ENCODE data around the gene ZFYVE21.

The ZFYVE21 gene

GRCh38 chr14:103718572-103718971 lies 3.0 kb downstream of the ZFYVE21 start:
- DNase-seq (ENCODE audit: low read depth, low spot score) = no peak

GRCh38 chr14:103719751-103720150 lies 4.1 kb downstream of the ZFYVE21 start:
- DNase-seq (ENCODE audit: low read depth, low spot score) = no peak
- H3K27ac ChIP-seq = no peak overlapping the region

More at GRCh38 chr14:103718572-103718971, 3.0 kb downstream of the ZFYVE21 start:
- H3K27ac ChIP-seq = no peak overlapping the region

- no peak overlapping the region for H3K27ac ChIP-seq
- peak; percentile 14 for DNase-seq (ENCODE audit: low read depth, low spot score)
Measured at GRCh38 chr14:103721334-103722120, 5.9 kb downstream of the ZFYVE21 start.

GRCh38 chr14:103723748-103724081 lies 8.1 kb downstream of the ZFYVE21 start:
- no peak for DNase-seq (ENCODE audit: low read depth, low spot score)
- no peak overlapping the region for H3K27ac ChIP-seq

- no peak overlapping the region for H3K27ac ChIP-seq
- DNase-seq (ENCODE audit: low read depth, low spot score) = no peak
Measured at GRCh38 chr14:103724116-103724515, 8.5 kb downstream of the ZFYVE21 start.

GRCh38 chr14:103725001-103725682 lies 9.5 kb downstream of the ZFYVE21 start:
- H3K27ac ChIP-seq = no peak overlapping the region
- no peak for DNase-seq (ENCODE audit: low read depth, low spot score)

- no peak for DNase-seq (ENCODE audit: low read depth, low spot score)
- H3K27ac ChIP-seq = no peak overlapping the region
Measured at GRCh38 chr14:103725739-103726395, 10.3 kb downstream of the ZFYVE21 start.

- H3K27ac ChIP-seq = no peak overlapping the region
- no peak for DNase-seq (ENCODE audit: low read depth, low spot score)
Measured at GRCh38 chr14:103726474-103726873, 10.9 kb downstream of the ZFYVE21 start.

- no peak overlapping the region for H3K27ac ChIP-seq
- DNase-seq (ENCODE audit: low read depth, low spot score) = no peak
Measured at GRCh38 chr14:103727313-103727980, 11.8 kb downstream of the ZFYVE21 start.

- H3K27ac ChIP-seq = no peak overlapping the region
- no peak for DNase-seq (ENCODE audit: low read depth, low spot score)
Measured at GRCh38 chr14:103728141-103728540, 12.5 kb downstream of the ZFYVE21 start.

- DNase-seq (ENCODE audit: low read depth, low spot score) = no peak
Measured at GRCh38 chr14:103728721-103729120, 13.1 kb downstream of the ZFYVE21 start.

GRCh38 chr14:103729496-103730448 lies 14.2 kb downstream of the ZFYVE21 start:
- DNase-seq (ENCODE audit: low read depth, low spot score) = no peak
- H3K27ac ChIP-seq = no peak overlapping the region

More at GRCh38 chr14:103728721-103729120, 13.1 kb downstream of the ZFYVE21 start:
- H3K27ac ChIP-seq = no peak overlapping the region

GRCh38 chr14:103730490-103731035 lies 15.0 kb downstream of the ZFYVE21 start:
- no peak overlapping the region for H3K27ac ChIP-seq
- DNase-seq (ENCODE audit: low read depth, low spot score) = no peak

GRCh38 chr14:103731481-103731880 lies 15.9 kb downstream of the ZFYVE21 start:
- H3K27ac ChIP-seq = no peak overlapping the region
- no peak for DNase-seq (ENCODE audit: low read depth, low spot score)

GRCh38 chr14:103731916-103732867 lies 16.6 kb downstream of the ZFYVE21 start:
- H3K27ac ChIP-seq = no peak overlapping the region
- DNase-seq (ENCODE audit: low read depth, low spot score) = no peak

- H3K27ac ChIP-seq = no peak overlapping the region
- DNase-seq (ENCODE audit: low read depth, low spot score) = no peak
Measured at GRCh38 chr14:103732868-103733620, 17.4 kb downstream of the ZFYVE21 start.

- peak; percentile 24 for DNase-seq (ENCODE audit: low read depth, low spot score)
- no peak overlapping the region for H3K27ac ChIP-seq
Measured at GRCh38 chr14:103733651-103734050, 18.0 kb downstream of the ZFYVE21 start.

Measured in epithelial cell of prostate (primary cell).